ENCODE results near the gene HOMER2.

DNA sequence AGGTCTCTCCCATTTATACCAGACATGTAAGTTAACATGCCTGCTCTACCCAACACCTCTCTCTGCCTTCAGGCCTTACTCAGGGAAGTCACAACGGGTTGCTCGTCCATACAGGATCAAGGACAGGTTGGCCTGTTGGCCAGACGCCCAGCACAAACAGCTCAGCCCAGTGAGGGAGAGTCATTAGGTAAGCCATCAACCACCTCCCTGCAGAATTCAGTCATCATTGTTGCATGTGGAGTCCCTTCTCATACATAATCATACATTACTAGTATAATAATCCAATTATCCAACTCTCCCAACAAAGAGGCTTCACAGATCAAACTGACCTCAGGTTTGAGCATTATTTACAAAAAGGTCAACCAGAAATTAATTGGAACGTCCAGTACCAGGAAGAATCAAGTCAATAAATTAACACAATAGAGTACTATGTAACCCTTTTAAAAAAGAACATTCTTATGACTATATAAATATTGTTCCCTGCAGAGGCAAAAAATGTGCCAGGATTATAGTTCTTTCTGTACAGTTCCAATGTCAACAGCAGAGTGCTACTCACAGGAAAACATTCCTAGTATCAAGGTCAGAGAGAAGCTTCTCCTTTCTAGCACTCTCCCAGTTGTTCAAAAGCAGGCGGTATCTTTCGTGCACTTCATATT, 33.2 kb downstream of the HOMER2 start:
- TF ChIP-seq POLR2AphosphoS5 (IDR thresholded peaks at IDR 0.05) = peak in 2 of 3 donors; percentile 38 to 49
- TF ChIP-seq, protein P1, sequence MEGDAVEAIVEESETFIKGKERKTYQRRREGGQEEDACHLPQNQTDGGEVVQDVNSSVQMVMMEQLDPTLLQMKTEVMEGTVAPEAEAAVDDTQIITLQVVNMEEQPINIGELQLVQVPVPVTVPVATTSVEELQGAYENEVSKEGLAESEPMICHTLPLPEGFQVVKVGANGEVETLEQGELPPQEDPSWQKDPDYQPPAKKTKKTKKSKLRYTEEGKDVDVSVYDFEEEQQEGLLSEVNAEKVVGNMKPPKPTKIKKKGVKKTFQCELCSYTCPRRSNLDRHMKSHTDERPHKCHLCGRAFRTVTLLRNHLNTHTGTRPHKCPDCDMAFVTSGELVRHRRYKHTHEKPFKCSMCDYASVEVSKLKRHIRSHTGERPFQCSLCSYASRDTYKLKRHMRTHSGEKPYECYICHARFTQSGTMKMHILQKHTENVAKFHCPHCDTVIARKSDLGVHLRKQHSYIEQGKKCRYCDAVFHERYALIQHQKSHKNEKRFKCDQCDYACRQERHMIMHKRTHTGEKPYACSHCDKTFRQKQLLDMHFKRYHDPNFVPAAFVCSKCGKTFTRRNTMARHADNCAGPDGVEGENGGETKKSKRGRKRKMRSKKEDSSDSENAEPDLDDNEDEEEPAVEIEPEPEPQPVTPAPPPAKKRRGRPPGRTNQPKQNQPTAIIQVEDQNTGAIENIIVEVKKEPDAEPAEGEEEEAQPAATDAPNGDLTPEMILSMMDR (IDR thresholded peaks at IDR 0.05 in 8 of 11, conservative IDR thresholded peaks at IDR 0.05 in 3 of 11) = no peak
- no peak for TF ChIP-seq POLR2A (IDR thresholded peaks at IDR 0.05)
